HepG2 (cell line): ENCODE measurements around the gene ANKRD53. TPM values are rescaled to one million over a fixed set of nuclear protein-coding genes. Genes with fewer than 3 reads are reported as not detected.

Experiments used
- AHR ChIP-seq: IDR thresholded peaks from 2 replicates; pipeline ENCODE4 v1.6.1; 2018; ENCODE audit warnings: missing genetic modification reagents, missing compliant biosample characterization
- CREBL2 ChIP-seq: sonication (generic); formaldehyde crosslinking; IDR thresholded peaks from 2 replicates; pipeline ENCODE4 v1.8.1; 2023; ENCODE audit warnings: missing genetic modification reagents, mild to moderate bottlenecking, borderline replicate concordance
- EED ChIP-seq: sonication (generic); formaldehyde crosslinking; IDR thresholded peaks from 2 replicates; pipeline ENCODE4 v1.5.0; 2020; ENCODE audit warnings: mild to moderate bottlenecking, missing genetic modification reagents
- HNRNPH1 ChIP-seq: fragments of 200-400 bp; formaldehyde crosslinking; optimal IDR thresholded peaks from 2 replicates; pipeline ENCODE3; 2017; ENCODE audit warnings: mild to moderate bottlenecking, low read depth, low read length
- KDM2A ChIP-seq: sonication (generic); formaldehyde crosslinking; IDR thresholded peaks from 2 replicates; pipeline ENCODE4 v1.4.0; 2020; ENCODE audit warnings: low read depth, missing genetic modification reagents, borderline replicate concordance
- MBD4 ChIP-seq: IDR thresholded peaks from 2 replicates; pipeline ENCODE4 v1.6.1; 2012; ENCODE audit warnings: low read length, inconsistent platforms, borderline replicate concordance
- MED1 ChIP-seq: sonication (generic); formaldehyde crosslinking; IDR thresholded peaks from 2 replicates; pipeline ENCODE4 v1.4.0; 2020; ENCODE audit warnings: missing genetic modification reagents
- PBX3 ChIP-seq: sonication (generic); formaldehyde crosslinking; IDR thresholded peaks from 2 replicates; pipeline ENCODE4 v1.8.1; 2023; ENCODE audit warnings: missing genetic modification reagents, inconsistent platforms, borderline replicate concordance
- RBFOX2 ChIP-seq: fragments of 200-400 bp; formaldehyde crosslinking; IDR thresholded peaks from 2 replicates; pipeline ENCODE4 v1.6.1; 2017; ENCODE audit warnings: low read depth, mild to moderate bottlenecking, low read length
- SAP130 ChIP-seq: IDR thresholded peaks from 2 replicates; pipeline ENCODE4 v1.6.1; 2016; ENCODE audit warnings: low read depth
- ZBTB3 ChIP-seq: sonication (generic); formaldehyde crosslinking; IDR thresholded peaks from 2 replicates; pipeline ENCODE4 v1.4.0; 2020; ENCODE audit warnings: low read depth, mild to moderate bottlenecking, moderate library complexity, missing genetic modification reagents, borderline replicate concordance
- ZBTB37 ChIP-seq: sonication (generic); formaldehyde crosslinking; IDR thresholded peaks from 2 replicates; pipeline ENCODE4 v1.4.0; 2020; ENCODE audit warnings: mild to moderate bottlenecking, missing genetic modification reagents
- ZNF224 ChIP-seq: sonication (generic); formaldehyde crosslinking; IDR thresholded peaks from 2 replicates; pipeline ENCODE4 v1.5.0; 2020; ENCODE audit warnings: mild to moderate bottlenecking, missing genetic modification reagents
- ZNF264 ChIP-seq: sonication (generic); formaldehyde crosslinking; IDR thresholded peaks from 2 replicates; pipeline ENCODE4 v1.4.0; 2020; ENCODE audit warnings: missing genetic modification reagents
- ZNF30 ChIP-seq: sonication (generic); formaldehyde crosslinking; IDR thresholded peaks from 2 replicates; pipeline ENCODE4 v1.5.0; 2020; ENCODE audit warnings: mild to moderate bottlenecking, missing genetic modification reagents
- ZNF329 ChIP-seq: sonication (generic); formaldehyde crosslinking; IDR thresholded peaks from 2 replicates; pipeline ENCODE4 v1.9.0; 2021; ENCODE audit warnings: low read depth, mild to moderate bottlenecking, missing genetic modification reagents
- ZSCAN30 ChIP-seq: sonication (generic); formaldehyde crosslinking; IDR thresholded peaks from 2 replicates; pipeline ENCODE4 v1.5.0; 2020; ENCODE audit warnings: mild to moderate bottlenecking, missing genetic modification reagents
- polyA plus RNA-seq, 8 experiments: library from polyadenylated mRNA; depleted of rRNA in 3 of 8; stranded (reverse) in 7 of 8; unstranded in 1 of 8; fragments of >200 nt; fragmentation: Illumina TruSeq in 4 of 8; extraction: Trizol in 4 of 8; gene quantifications; 2 replicates each; pipeline versions ENCODE4 v1.2.1 to v1.2.3, GENCODE V29; 2011 to 2016; ENCODE audit warnings: low read depth in 4 of 8, missing spikeins in 1 of 8, mixed read lengths in 1 of 8; ENCODE audit not compliant: insufficient read depth in 1 of 8
- total RNA-seq, 5 experiments: library from RNA; depleted of rRNA; stranded (reverse); fragments of >200 nt; fragmentation: Illumina TruSeq; extraction: Trizol; gene quantifications; 2 replicates each; pipeline ENCODE4 v1.2.3, GENCODE V29; 2016; ENCODE audit warnings: low read depth in 1 of 5
- TF ChIP-seq, protein P1 (sequence below): sonication (generic); formaldehyde crosslinking; IDR thresholded peaks from 2 replicates; pipeline ENCODE4 v1.8.1; 2023; ENCODE audit warnings: mild to moderate bottlenecking, missing genetic modification reagents
- TF ChIP-seq, protein P2 (sequence below): IDR thresholded peaks from 2 replicates; pipeline ENCODE4 v1.6.1; 2016; ENCODE audit warnings: low read depth, control low read depth
- TF ChIP-seq, protein P3 (sequence below): sonication (generic); formaldehyde crosslinking; IDR thresholded peaks from 2 replicates; pipeline ENCODE4; 2020; ENCODE audit warnings: missing genetic modification reagents, mild to moderate bottlenecking, borderline replicate concordance
- TF ChIP-seq, protein P4 (sequence below): IDR thresholded peaks from 2 replicates; pipeline ENCODE4 v1.6.1; 2016; ENCODE audit warnings: low read depth, borderline replicate concordance

The ANKRD53 gene
- total and polyA plus RNA-seq, 2 of the 13 experiments (the other 11 are each of a cell fraction or from before 2014, with no cell fraction given) = 0.15 TPM; not detected in 1

DNA sequence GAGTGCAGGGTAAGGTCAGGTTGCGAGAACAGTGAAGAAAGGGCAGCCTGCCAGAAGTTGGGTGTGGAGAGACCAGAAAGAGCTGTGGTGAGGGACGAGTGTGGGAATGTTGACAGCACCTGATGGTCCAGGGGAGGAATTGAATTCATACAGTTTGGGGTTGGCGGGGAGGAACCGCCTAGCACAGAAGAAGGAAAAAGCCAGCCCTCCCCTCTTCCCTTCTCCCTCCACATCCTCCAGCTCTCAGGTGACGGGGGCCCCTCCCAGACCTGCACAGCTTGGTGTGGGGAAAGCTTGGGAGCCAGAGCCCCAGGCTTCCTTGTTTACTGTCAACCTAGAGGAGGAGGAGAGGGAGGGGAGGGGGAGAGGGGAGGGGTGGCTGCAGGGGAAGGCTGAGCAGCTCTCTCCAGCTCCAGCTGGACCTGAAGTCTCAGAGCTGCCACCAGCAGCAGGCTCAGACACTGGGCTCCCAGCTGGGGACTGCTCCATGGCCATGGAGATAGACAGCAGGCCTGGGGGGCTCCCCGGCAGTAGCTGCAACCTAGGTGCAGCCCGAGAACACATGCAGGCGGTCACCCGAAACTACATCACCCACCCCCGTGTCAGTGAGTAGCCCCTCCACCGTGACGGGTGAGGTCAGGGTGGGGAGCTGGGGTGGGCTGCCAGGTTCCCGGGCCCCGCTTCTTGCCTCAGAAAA is 42.8 kb upstream of the ANKRD53 start, which contains the start of gene ATP6V1B1 (continued):
- TF ChIP-seq, protein P1, sequence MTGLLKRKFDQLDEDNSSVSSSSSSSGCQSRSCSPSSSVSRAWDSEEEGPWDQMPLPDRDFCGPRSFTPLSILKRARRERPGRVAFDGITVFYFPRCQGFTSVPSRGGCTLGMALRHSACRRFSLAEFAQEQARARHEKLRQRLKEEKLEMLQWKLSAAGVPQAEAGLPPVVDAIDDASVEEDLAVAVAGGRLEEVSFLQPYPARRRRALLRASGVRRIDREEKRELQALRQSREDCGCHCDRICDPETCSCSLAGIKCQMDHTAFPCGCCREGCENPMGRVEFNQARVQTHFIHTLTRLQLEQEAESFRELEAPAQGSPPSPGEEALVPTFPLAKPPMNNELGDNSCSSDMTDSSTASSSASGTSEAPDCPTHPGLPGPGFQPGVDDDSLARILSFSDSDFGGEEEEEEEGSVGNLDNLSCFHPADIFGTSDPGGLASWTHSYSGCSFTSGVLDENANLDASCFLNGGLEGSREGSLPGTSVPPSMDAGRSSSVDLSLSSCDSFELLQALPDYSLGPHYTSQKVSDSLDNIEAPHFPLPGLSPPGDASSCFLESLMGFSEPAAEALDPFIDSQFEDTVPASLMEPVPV (CRISPR knock-in tag) = no peak
- no peak for TF ChIP-seq HNRNPH1
- TF ChIP-seq ZNF264 = no peak
- no peak for TF ChIP-seq ZNF224
- TF ChIP-seq SAP130 = 0 out of 2 replicates have a peak, but pooled peaks have one; percentile 13
- TF ChIP-seq, protein P2, sequence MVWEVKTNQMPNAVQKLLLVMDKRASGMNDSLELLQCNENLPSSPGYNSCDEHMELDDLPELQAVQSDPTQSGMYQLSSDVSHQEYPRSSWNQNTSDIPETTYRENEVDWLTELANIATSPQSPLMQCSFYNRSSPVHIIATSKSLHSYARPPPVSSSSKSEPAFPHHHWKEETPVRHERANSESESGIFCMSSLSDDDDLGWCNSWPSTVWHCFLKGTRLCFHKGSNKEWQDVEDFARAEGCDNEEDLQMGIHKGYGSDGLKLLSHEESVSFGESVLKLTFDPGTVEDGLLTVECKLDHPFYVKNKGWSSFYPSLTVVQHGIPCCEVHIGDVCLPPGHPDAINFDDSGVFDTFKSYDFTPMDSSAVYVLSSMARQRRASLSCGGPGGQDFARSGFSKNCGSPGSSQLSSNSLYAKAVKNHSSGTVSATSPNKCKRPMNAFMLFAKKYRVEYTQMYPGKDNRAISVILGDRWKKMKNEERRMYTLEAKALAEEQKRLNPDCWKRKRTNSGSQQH (CRISPR knock-in tag) = no peak
- TF ChIP-seq PBX3 (CRISPR knock-in tag) = no peak
- TF ChIP-seq, protein P3, sequence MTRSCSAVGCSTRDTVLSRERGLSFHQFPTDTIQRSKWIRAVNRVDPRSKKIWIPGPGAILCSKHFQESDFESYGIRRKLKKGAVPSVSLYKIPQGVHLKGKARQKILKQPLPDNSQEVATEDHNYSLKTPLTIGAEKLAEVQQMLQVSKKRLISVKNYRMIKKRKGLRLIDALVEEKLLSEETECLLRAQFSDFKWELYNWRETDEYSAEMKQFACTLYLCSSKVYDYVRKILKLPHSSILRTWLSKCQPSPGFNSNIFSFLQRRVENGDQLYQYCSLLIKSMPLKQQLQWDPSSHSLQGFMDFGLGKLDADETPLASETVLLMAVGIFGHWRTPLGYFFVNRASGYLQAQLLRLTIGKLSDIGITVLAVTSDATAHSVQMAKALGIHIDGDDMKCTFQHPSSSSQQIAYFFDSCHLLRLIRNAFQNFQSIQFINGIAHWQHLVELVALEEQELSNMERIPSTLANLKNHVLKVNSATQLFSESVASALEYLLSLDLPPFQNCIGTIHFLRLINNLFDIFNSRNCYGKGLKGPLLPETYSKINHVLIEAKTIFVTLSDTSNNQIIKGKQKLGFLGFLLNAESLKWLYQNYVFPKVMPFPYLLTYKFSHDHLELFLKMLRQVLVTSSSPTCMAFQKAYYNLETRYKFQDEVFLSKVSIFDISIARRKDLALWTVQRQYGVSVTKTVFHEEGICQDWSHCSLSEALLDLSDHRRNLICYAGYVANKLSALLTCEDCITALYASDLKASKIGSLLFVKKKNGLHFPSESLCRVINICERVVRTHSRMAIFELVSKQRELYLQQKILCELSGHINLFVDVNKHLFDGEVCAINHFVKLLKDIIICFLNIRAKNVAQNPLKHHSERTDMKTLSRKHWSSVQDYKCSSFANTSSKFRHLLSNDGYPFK = no peak
- TF ChIP-seq CREBL2 (CRISPR knock-in tag) = no peak
- TF ChIP-seq RBFOX2 = no peak
- TF ChIP-seq EED (CRISPR knock-in tag) = peak; percentile 5; the same call in 1 of the 2 replicates
- no peak for TF ChIP-seq ZBTB3 (CRISPR knock-in tag)
- TF ChIP-seq ZBTB37 (CRISPR knock-in tag) = no peak
- TF ChIP-seq AHR (CRISPR knock-in tag) = no peak
- no peak for TF ChIP-seq ZSCAN30 (CRISPR knock-in tag)
- TF ChIP-seq, protein P4, sequence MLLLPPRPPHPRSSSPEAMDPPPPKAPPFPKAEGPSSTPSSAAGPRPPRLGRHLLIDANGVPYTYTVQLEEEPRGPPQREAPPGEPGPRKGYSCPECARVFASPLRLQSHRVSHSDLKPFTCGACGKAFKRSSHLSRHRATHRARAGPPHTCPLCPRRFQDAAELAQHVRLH (CRISPR knock-in tag) = no peak
- TF ChIP-seq ZNF329 = no peak
- TF ChIP-seq MBD4 = no peak
- 0 out of 2 replicates have a peak, but pooled peaks have one; percentile 16 for TF ChIP-seq KDM2A (CRISPR knock-in tag)
- no peak for TF ChIP-seq MED1
- no peak for TF ChIP-seq ZNF30 (CRISPR knock-in tag)
